NK-92 (cell line): ENCODE results near the gene ADCY6.
"Not testable (repeated sequence)": the region's sequence is repeated elsewhere in the genome, so short reads cannot be mapped to it uniquely, and the experiment has no call there.

Experiments
- DNase-seq: peaks from one replicate; lab custom pipeline; 2025; ENCODE audit not compliant: unreplicated experiment; lab: John Stamatoyannopoulos, UW

ADCY6 gene

GRCh38 chr12:48764521-48764920 is 24.4 kb downstream of the ADCY6 start:
- DNase-seq: no peak

GRCh38 chr12:48758737-48759136 is 30.2 kb downstream of the ADCY6 start:
- DNase-seq: no peak

GRCh38 chr12:48758186-48758585 is 30.7 kb downstream of the ADCY6 start:
- no peak for DNase-seq

GRCh38 chr12:48750769-48751356 is 38.0 kb downstream of the ADCY6 start:
- DNase-seq: no peak

- no peak for DNase-seq
These were observed 38.7 kb downstream of the ADCY6 start for GRCh38 chr12:48750215-48750614.

- DNase-seq: no peak
These were observed 44.5 kb downstream of the ADCY6 start for GRCh38 chr12:48744251-48745008.

GRCh38 chr12:48739618-48740269 is 49.1 kb downstream of the ADCY6 start:
- DNase-seq: no peak

- DNase-seq: no peak
These were observed 52.4 kb downstream of the ADCY6 start for GRCh38 chr12:48736456-48736855.

GRCh38 chr12:48728807-48729206 is 60.1 kb downstream of the ADCY6 start:
- DNase-seq: no peak

GRCh38 chr12:48720737-48721136 is 68.2 kb downstream of the ADCY6 start:
- not testable (repeated sequence) for DNase-seq

- not testable (repeated sequence) for DNase-seq
These were observed 68.7 kb downstream of the ADCY6 start for GRCh38 chr12:48720171-48720570.

- not testable (repeated sequence) for DNase-seq
These were observed 69.9 kb downstream of the ADCY6 start for GRCh38 chr12:48719002-48719401.

- no peak for DNase-seq
These were observed 71.6 kb downstream of the ADCY6 start for GRCh38 chr12:48717252-48717695.

GRCh38 chr12:48716493-48717251 is 72.2 kb downstream of the ADCY6 start, which contains the start of gene CCNT1:
Gene CCNT1, minus strand, starts transcription at chr12:48716707. Its CDS starts 32 bp downstream, at chr12:48716675.
- peak; percentile 85 for DNase-seq
